AG09309 (cell line): ENCODE results near the gene CAPNS2.
A peak's percentile ranks its signal among the peaks of the same experiment; 100 is the strongest.

ENCODE experiments used
- DNase-seq: peaks from one replicate; pipeline ENCODE4 v3.0.0-alpha.2; 2010; ENCODE audit warnings: low read depth
- H3K4me3 ChIP-seq: 2 replicates; pipeline ENCODE4 v1.5.1; 2011; ENCODE audit warnings: mild to moderate bottlenecking, low read depth, low read length, moderate library complexity; ENCODE audit not compliant: control insufficient read depth
- TF ChIP-seq, protein P1 (sequence below): IDR thresholded peaks from 2 replicates; pipeline ENCODE4 v1.5.1; 2011; ENCODE audit warnings: mild to moderate bottlenecking, low read depth, low read length, inconsistent platforms; ENCODE audit not compliant: insufficient read depth, control insufficient read depth; ENCODE audit errors: missing control alignments

CAPNS2 gene

DNA sequence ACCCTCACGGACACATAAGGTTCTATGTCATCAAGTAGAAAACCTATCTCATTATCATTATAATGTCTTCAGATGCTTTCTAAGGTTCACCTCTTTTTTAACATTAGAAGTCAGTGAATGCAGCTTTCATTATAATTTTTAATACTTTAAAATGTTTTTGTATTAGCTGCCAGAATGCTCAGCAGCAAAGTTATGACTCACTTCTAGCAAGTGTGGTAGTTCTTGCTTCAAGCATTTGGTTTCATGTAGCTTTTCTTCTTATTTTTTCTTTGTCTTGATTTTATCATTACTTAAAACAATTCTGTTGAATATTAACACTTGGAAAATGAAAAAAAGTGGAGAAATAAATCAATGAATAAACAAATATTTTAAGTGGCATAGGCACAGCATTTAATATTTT is 34.3 kb upstream of the CAPNS2 start:
- no peak overlapping the region for H3K4me3 ChIP-seq
- DNase-seq = no peak
- TF ChIP-seq, protein P1, sequence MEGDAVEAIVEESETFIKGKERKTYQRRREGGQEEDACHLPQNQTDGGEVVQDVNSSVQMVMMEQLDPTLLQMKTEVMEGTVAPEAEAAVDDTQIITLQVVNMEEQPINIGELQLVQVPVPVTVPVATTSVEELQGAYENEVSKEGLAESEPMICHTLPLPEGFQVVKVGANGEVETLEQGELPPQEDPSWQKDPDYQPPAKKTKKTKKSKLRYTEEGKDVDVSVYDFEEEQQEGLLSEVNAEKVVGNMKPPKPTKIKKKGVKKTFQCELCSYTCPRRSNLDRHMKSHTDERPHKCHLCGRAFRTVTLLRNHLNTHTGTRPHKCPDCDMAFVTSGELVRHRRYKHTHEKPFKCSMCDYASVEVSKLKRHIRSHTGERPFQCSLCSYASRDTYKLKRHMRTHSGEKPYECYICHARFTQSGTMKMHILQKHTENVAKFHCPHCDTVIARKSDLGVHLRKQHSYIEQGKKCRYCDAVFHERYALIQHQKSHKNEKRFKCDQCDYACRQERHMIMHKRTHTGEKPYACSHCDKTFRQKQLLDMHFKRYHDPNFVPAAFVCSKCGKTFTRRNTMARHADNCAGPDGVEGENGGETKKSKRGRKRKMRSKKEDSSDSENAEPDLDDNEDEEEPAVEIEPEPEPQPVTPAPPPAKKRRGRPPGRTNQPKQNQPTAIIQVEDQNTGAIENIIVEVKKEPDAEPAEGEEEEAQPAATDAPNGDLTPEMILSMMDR = no peak

DNA sequence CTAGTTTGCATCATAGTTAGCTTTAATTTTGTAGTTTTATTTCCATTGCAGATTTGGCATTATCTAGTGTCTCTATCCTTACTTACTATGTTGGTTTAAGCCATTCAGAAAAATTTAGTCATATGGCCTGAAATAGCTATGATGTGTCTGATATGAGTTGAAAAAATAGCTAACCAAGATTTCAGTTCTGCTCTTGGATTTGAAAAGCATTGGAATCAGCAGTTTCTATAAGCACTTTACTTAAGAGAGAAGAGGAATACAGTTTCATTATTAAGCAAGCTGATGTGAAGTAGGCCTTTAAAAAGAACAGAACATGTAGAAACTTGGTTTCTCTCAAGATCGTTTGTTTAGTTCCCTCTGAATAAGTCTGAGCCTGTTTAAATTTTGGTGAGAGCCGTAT is 31.7 kb upstream of the CAPNS2 start:
- TF ChIP-seq, protein P1 = no peak
- no peak for DNase-seq
- H3K4me3 ChIP-seq = no peak overlapping the region

DNA sequence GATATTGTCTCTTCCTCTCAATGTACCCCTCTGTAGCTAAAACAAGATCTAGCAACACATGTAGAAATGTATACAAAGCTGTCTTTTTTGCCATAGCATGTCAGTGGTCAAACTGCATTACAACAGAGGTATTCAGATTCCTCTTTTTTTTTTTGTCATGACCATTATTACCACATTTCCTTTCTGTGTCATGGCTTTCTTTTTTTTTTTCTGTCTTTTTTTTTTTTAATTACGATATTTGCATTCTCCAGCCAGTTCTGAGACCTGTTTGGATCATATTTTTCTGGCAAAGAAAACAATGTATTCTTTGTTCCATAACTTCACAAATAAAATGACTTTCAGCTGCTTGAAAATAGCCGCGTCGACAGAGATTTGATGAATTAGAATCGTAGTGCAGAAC is 27.4 kb upstream of the CAPNS2 start:
- TF ChIP-seq, protein P1 = no peak
- no peak for DNase-seq
- H3K4me3 ChIP-seq = no peak overlapping the region

DNA sequence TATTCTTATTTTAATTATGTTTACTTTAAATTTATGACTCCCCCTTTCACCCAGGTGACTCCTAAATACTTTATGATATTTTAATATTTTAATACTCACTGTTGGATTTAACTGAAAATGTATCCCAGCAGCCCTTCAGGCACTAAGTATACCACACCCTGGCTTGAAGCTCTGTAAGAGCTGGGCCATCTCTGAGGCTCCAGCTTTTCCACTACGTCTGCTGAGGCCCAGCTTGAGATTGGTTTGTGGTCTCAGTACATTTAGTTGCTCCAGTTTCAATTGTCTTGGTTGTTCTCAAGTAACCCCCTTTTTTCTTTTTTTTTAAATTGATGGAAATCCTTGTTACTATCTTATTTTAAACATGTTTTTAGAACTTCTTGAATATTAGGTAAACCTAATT is 27.0 kb upstream of the CAPNS2 start:
- TF ChIP-seq, protein P1 = no peak
- H3K4me3 ChIP-seq = no peak overlapping the region
- DNase-seq = no peak

DNA sequence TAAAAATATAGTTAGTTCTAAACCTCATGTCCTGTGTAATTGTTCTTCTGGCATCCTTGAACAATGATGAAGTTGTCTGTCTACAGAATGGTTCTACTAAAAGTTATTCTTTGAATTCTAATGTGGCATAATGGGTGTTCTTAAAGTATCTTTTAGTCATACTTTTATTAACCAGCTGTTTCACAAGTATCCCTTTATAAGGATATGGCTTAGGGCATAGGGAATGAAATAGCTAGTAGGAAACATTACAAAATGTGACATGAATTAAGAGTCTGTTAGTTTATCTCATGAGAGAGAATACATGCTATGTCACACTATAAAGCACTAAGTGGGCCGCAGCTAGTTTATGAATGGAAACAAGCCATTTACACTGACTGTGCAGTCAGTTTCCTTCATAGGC is 26.3 kb upstream of the CAPNS2 start:
- DNase-seq = no peak
- no peak overlapping the region for H3K4me3 ChIP-seq
- TF ChIP-seq, protein P1 = no peak

DNA sequence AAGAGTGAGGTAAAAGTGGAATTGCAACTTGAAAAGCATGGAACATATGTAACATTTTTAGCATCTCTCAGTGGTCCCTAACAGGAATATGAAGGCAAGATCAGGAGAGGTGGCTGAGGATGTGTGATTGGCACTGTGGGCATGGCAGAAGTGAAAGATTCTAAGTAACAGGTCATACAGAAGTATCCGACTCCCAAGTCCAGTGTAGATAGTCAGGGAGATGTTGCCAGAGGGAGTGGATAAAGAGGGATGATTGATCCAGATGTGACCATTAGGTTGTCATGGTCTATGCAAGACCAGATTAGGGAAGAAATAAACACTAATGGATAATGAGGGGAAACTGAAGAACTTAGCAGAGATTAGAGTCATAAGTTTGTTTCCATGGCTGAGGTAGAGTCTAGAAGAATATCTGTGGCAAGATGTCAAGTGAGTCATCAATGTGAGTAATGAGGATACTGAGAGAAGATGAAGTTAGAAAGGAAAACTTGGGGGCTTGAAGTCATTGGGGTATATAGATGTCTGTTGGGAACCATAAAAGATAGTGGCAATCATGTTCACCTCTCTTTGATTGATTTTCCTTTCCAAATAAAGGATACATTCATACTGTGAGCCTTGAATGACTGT is 23.9 kb upstream of the CAPNS2 start:
- no peak overlapping the region for H3K4me3 ChIP-seq
- TF ChIP-seq, protein P1 = no peak
- DNase-seq = no peak

DNA sequence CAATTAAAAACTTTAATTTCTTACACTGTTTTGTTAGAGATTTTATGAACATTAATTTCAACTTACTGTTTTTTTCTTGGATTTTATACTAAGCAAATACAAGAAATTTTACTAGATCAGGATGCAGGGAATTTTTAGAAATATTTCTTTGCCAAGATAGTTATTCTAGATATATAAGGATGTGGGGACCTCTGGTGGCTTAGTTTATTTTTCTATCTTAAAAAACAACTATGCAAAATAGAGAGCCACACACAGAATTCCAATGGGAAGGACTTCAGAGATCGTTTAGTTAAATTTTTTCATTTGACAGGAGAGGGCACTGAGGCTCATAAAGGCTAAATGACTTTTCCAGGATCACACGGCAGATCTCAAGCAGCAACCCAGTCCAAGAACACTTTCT is 23.0 kb upstream of the CAPNS2 start:
- TF ChIP-seq, protein P1 = peak; percentile 26
- no peak overlapping the region for H3K4me3 ChIP-seq
- no peak for DNase-seq
